GM12892 (cell line): ENCODE measurements around the gene ZNF474.

ENCODE experiments used
- POLR2A ChIP-seq: IDR thresholded peaks from 2 replicates; pipeline ENCODE4 v1.6.1; 2011; ENCODE audit warnings: low read depth, low read length, control low read depth
- POLR2AphosphoS5 ChIP-seq: IDR thresholded peaks from 2 replicates; pipeline ENCODE4 v1.6.1; 2011; ENCODE audit warnings: low read depth, low read length, control low read depth
- TAF1 ChIP-seq: IDR thresholded peaks from 2 replicates; pipeline ENCODE4 v1.6.1; 2011; ENCODE audit warnings: low read depth, mild to moderate bottlenecking, control low read depth, low read length, borderline replicate concordance

DNA sequence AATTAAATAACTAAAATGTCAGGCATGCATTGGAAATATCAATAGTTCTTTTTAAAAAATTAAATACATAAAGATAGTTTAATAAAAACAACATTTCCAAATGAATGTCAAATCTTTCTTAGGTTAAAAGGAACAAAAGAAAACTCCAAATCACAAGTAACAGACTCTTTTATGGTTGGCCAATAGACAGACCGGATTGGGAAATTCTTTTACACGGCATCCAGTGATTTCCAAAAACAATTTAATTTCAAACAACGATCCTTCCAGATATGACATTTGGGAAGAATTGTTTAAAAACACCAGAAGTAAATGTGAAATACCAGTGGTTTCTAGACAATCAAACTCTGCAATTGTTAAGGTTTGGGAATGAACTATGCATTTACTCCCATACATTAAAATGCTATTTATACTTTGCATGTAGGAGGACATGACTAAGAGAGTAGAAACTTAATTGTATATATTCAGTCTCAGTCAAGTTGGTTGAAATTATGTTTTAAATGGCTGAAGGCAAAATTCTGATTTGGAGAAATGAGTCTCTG, 32.8 kb downstream of the ZNF474 start:
- TF ChIP-seq POLR2AphosphoS5, result no peak
- TF ChIP-seq TAF1, result no peak
- TF ChIP-seq POLR2A, result no peak
